Jurkat, Clone E6-1 (cell line): ENCODE data around the gene SHC2.
"Not testable (repeated sequence)": the region's sequence is repeated elsewhere in the genome, so short reads cannot be mapped to it uniquely, and the experiment has no call there.

Experiments used
- DNase-seq: peaks from one replicate; pipeline ENCODE4 v3.0.0-alpha.2; 2011; ENCODE audit warnings: low read depth, low spot score
- H3K4me3 ChIP-seq: 2 replicates; pipeline ENCODE4 v1.5.1; 2011; ENCODE audit warnings: mild to moderate bottlenecking, low read length, control low read depth, moderate library complexity

The SHC2 gene

GRCh38 chr19:435056-435706 is 25.7 kb downstream of the SHC2 start:
- no peak for DNase-seq
- no peak overlapping the region for H3K4me3 ChIP-seq

GRCh38 chr19:434152-434960 is 26.5 kb downstream of the SHC2 start:
- H3K4me3 ChIP-seq: no peak overlapping the region
- no peak for DNase-seq

GRCh38 chr19:430701-431100 is 30.1 kb downstream of the SHC2 start:
- H3K4me3 ChIP-seq: no peak overlapping the region
- DNase-seq: no peak

- no peak overlapping the region for H3K4me3 ChIP-seq
- DNase-seq: no peak
These were observed 32.7 kb downstream of the SHC2 start for GRCh38 chr19:428149-428548.

- not testable (repeated sequence) for H3K4me3 ChIP-seq, DNase-seq
These were observed 33.2 kb downstream of the SHC2 start for GRCh38 chr19:427675-428074.

GRCh38 chr19:426725-427445 is 33.9 kb downstream of the SHC2 start:
- no peak for DNase-seq
- H3K4me3 ChIP-seq: no peak overlapping the region

- no peak overlapping the region for H3K4me3 ChIP-seq
- DNase-seq: no peak
These were observed 35.8 kb downstream of the SHC2 start for GRCh38 chr19:425056-425455.

- no peak for DNase-seq
- H3K4me3 ChIP-seq: no peak overlapping the region
These were observed 36.3 kb downstream of the SHC2 start for GRCh38 chr19:424546-424945.

- no peak for DNase-seq
- H3K4me3 ChIP-seq: no peak overlapping the region
These were observed 37.0 kb downstream of the SHC2 start for GRCh38 chr19:423691-424466.

GRCh38 chr19:422917-423226 is 38.0 kb downstream of the SHC2 start:
- DNase-seq: not testable (repeated sequence)

GRCh38 chr19:422213-422916 is 38.5 kb downstream of the SHC2 start:
- no peak for DNase-seq
- no peak overlapping the region for H3K4me3 ChIP-seq

More at GRCh38 chr19:422917-423226, 38.0 kb downstream of the SHC2 start:
- not testable (repeated sequence) for H3K4me3 ChIP-seq

GRCh38 chr19:419721-420515 is 40.9 kb downstream of the SHC2 start:
- DNase-seq: no peak
- no peak overlapping the region for H3K4me3 ChIP-seq

- no peak overlapping the region for H3K4me3 ChIP-seq
- no peak for DNase-seq
These were observed 41.8 kb downstream of the SHC2 start for GRCh38 chr19:418761-419671.

- DNase-seq: no peak
- no peak overlapping the region for H3K4me3 ChIP-seq
These were observed 44.4 kb downstream of the SHC2 start for GRCh38 chr19:416416-416815.

GRCh38 chr19:415292-415691 is 45.5 kb downstream of the SHC2 start:
- no peak overlapping the region for H3K4me3 ChIP-seq
- DNase-seq: no peak

GRCh38 chr19:413756-414420 is 46.9 kb downstream of the SHC2 start:
- no peak for DNase-seq
- H3K4me3 ChIP-seq: no peak overlapping the region
